ENCODE results near the gene GOLT1A.

GOLT1A gene

DNA sequence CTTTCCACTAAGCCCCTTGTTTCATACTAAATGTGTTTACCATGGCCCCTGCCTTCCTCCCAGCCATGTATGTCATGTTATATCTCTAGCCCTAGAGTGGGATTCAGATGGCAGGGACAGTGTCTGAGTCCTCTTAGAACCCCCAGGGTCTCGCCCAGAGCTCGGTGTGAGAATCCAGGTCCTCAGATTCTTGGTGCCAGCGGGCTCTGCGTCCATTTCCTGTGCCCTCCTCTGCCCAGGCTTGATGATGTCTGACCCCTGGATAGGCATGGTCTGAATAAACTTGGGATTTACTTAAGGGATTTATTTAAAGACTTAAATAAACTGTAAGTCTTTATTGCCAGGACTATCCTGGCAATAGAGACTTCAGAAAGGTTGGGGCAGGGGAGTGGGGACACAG, 11.3 kb downstream of the GOLT1A start:
- TF ChIP-seq CTCF (conservative IDR thresholded peaks at IDR 0.05), result no peak

GRCh38 chr1:204201348-204202040, 12.3 kb downstream of the GOLT1A start:
- no peak for TF ChIP-seq CTCF (conservative IDR thresholded peaks at IDR 0.05)

More for the DNA sequence above, 11.3 kb downstream of the GOLT1A start:
- H3K27ac ChIP-seq, result no peak overlapping the region

DNA sequence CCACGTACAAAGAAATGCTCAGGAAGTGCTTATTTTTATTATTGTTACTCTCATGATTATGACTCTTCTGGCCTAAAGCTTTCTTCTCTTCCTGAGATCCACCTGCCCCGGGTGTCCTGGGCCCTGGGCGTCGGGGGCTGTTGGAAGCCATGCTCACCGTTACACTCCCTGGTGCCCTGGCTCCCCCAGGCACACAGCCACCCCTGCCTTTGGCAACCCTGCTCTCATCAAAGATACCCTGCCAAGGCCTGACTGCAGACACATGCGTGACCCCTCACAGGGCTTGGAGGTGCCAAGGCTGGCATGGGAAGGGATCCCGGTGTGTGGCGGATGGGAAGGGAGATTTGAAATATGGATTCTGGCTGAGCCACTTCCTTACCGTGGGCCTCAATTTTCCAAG, 14.2 kb downstream of the GOLT1A start:
- H3K27ac ChIP-seq, result no peak overlapping the region
- no peak for TF ChIP-seq CTCF (conservative IDR thresholded peaks at IDR 0.05)

More at GRCh38 chr1:204201348-204202040, 12.3 kb downstream of the GOLT1A start:
- no peak overlapping the region for H3K27ac ChIP-seq

- no peak for TF ChIP-seq CTCF (conservative IDR thresholded peaks at IDR 0.05)
- H3K27ac ChIP-seq, result no peak overlapping the region
These were observed 15.1 kb downstream of the GOLT1A start for GRCh38 chr1:204198348-204199340.

DNA sequence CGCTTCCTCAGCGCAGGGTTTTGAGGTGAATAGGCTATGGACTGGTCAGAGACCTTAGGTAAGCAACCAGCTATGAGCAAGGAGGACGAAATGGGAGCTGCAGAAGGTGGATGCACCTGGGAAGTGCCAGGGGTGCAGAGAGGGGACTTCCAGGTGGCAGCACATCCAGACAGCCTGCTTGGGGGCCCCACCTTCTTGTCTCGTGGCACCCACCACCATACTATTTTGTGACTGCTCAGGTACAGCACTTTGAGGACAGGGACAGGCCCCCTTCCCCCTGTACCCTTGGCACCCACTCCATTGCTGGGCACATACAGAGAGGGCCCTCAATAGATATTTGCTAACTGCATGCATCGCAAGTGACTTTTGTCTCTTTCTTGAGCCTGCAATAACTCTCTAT, 16.7 kb downstream of the GOLT1A start:
- H3K27ac ChIP-seq, result no peak overlapping the region; the same call in 1 of the 2 replicates
- no peak for TF ChIP-seq CTCF (conservative IDR thresholded peaks at IDR 0.05)

DNA sequence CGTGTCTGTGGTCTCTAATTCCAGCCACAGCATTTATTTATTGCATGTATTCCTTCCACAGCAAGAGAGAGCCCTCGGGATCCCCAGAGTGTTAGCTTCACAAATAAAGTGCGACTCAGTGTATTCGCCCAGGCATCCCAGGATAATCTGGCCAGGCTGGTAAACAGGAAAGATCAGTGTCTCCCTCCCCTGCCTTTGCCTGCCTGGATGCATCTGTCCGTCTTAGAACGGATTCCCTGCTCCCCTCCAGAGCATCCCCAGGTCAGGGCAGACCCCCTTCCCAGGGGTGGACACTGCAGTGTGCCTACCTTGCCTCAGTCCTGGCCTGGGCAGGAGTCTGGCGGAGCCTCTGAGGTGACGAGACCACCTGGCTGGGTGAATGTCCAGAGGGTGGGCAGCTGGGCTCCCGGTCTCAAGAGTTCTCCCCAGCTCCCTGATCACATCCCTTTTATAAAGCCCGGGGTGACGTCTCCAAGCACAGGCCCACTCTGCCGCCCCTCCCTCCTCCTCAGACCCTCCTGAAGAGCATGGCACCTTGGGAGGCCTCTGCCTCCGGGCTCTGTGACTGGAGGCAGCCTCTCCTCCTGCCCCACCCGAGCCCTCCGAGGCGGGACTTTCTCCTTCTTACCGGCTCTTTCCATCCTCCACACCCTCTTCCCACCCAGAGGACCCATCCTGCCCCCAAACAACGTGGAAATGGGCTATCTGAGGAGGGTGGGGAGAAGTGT, 17.6 kb downstream of the GOLT1A start, which contains the start of gene KISS1:
Gene KISS1 (minus strand): TSS at position 424 of the 728 bp plus-strand sequence. CDS start 3,615 bp downstream, outside the sequence.
- no peak for TF ChIP-seq CTCF (conservative IDR thresholded peaks at IDR 0.05)
- no peak within 1 kb of the TSS; the same call in 1 of the 2 replicates for H3K27ac ChIP-seq
